Nephron progenitor cell (in vitro differentiated cells): ENCODE measurements around the gene MYO1C.

ENCODE experiments used
- DNase-seq: peaks from one replicate; pipeline ENCODE4 v3.0.0; 2021
- H3K27ac Mint-ChIP-seq: 2 replicates; pipeline ENCODE4 v1.8.0; 2021; ENCODE audit warnings: mild to moderate bottlenecking, moderate library complexity, mixed read lengths
- H3K27me3 Mint-ChIP-seq: 2 replicates; pipeline ENCODE4 v1.8.0; 2021; ENCODE audit warnings: mild to moderate bottlenecking, low read depth, mixed read lengths; ENCODE audit not compliant: poor library complexity
- H3K36me3 Mint-ChIP-seq: 2 replicates; pipeline ENCODE4 v1.8.0; 2021; ENCODE audit warnings: low read depth, mixed read lengths
- H3K4me1 Mint-ChIP-seq: 2 replicates; pipeline ENCODE4 v1.8.0; 2021; ENCODE audit warnings: mixed read lengths
- H3K4me3 Mint-ChIP-seq: 2 replicates; pipeline ENCODE4 v1.8.0; 2021; ENCODE audit warnings: mild to moderate bottlenecking, moderate library complexity, mixed read lengths
- H3K9me3 Mint-ChIP-seq: 2 replicates; pipeline ENCODE4 v1.8.0; 2021; ENCODE audit warnings: mild to moderate bottlenecking, moderate library complexity, mixed read lengths
- TF ChIP-seq, protein P1 (sequence below): fragments of 200-600 bp; sonication (generic); IDR thresholded peaks from 2 replicates; pipeline ENCODE4 v1.5.0; 2021; ENCODE audit warnings: antibody characterized with exemption

Gene MYO1C

DNA sequence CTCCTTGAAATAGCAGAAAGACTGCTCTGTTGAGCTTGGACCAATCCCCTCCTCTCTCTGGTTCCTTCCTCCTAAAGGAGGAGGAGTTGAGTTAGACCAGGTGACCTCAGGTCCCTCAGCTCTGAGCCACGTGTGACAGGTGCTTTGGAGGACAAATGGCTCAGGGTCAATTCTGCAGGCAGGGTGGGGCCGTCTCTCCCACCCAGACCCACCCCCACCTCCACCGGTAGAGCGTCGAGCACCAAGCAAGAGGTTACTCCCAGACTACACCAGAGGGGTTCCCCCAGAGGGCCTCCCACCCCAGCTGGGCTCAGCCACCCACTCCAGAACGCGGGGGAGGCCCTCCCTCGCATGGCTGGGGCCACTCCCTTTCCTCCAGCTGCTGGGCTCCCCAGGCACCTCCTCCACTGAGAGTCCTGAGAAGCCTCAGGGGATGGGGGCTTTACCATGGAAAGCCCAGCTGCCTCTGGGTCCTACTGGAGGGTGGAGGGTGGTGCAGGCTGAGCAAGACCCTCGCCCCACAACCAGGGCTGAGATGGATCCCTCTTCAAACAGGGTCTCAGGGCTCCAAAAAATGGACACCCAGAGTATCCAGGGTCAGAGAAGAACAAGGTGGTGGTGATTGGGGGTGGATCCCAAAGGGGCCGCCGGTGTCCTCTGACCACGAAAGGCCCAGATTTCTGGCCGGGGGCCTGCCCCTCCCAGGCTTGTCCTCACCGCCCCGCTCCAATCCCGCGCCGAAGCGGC, 7.6 kb downstream of the MYO1C start:
- H3K4me1 Mint-ChIP-seq = peaks cover 53% of the 10 kb centered on the region
- H3K36me3 Mint-ChIP-seq = peaks cover 15% of the 10 kb centered on the region
- no peak overlapping the region for H3K27ac Mint-ChIP-seq
- TF ChIP-seq, protein P1, sequence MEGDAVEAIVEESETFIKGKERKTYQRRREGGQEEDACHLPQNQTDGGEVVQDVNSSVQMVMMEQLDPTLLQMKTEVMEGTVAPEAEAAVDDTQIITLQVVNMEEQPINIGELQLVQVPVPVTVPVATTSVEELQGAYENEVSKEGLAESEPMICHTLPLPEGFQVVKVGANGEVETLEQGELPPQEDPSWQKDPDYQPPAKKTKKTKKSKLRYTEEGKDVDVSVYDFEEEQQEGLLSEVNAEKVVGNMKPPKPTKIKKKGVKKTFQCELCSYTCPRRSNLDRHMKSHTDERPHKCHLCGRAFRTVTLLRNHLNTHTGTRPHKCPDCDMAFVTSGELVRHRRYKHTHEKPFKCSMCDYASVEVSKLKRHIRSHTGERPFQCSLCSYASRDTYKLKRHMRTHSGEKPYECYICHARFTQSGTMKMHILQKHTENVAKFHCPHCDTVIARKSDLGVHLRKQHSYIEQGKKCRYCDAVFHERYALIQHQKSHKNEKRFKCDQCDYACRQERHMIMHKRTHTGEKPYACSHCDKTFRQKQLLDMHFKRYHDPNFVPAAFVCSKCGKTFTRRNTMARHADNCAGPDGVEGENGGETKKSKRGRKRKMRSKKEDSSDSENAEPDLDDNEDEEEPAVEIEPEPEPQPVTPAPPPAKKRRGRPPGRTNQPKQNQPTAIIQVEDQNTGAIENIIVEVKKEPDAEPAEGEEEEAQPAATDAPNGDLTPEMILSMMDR = peak; percentile 22
- peak; percentile 63 for DNase-seq
- H3K4me3 Mint-ChIP-seq = peak overlapping the region; percentile 82
- peaks cover 20% of the 10 kb centered on the region for H3K27me3 Mint-ChIP-seq
- H3K9me3 Mint-ChIP-seq = no peaks in the 10 kb centered on the region

DNA sequence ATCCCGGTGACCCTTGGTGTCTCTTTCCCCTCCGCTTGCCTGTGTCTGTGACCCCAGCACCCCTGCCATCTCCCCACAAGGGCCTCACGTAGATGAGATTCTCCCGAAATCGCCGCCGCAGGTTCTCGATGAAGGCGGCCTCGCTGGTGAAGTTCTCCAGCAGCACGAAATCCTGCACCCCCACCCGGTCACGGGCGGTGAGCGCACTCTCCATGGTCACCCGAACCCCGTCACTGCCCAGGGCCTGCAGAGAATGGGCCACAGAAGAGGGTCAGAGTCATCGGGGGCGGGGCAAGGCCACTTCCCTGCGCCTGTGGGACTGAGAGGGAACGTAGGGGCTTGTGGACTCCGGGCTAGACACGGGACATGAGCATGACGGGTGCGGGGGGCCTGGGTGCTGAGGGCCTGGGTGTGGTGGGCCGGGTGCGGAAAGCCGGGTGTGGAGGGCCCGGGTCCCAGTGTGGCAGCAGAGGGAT, 8.4 kb downstream of the MYO1C start:
- Mint-ChIP-seq H3K4me1 (peaks cover 45% of the 10 kb centered on the region), H3K36me3 (peaks cover 15% of the 10 kb centered on the region), H3K4me3 (peak overlapping the region; percentile 75), H3K27ac (no peak overlapping the region), H3K9me3 (no peaks in the 10 kb centered on the region), H3K27me3 (peaks cover 15% of the 10 kb centered on the region)
- no peak for DNase-seq
- TF ChIP-seq, protein P1 = no peak

- TF ChIP-seq, protein P1 = no peak
- H3K4me3 Mint-ChIP-seq = no peak overlapping the region
- no peaks in the 10 kb centered on the region for H3K9me3 Mint-ChIP-seq
- H3K27ac Mint-ChIP-seq = no peak overlapping the region
- peaks cover 15% of the 10 kb centered on the region for H3K27me3 Mint-ChIP-seq
- H3K36me3 Mint-ChIP-seq = peaks cover 15% of the 10 kb centered on the region
- H3K4me1 Mint-ChIP-seq = peaks cover 49% of the 10 kb centered on the region
- DNase-seq = no peak
Observed at GRCh38 chr17:1482680-1483079, 9.8 kb downstream of the MYO1C start.

DNA sequence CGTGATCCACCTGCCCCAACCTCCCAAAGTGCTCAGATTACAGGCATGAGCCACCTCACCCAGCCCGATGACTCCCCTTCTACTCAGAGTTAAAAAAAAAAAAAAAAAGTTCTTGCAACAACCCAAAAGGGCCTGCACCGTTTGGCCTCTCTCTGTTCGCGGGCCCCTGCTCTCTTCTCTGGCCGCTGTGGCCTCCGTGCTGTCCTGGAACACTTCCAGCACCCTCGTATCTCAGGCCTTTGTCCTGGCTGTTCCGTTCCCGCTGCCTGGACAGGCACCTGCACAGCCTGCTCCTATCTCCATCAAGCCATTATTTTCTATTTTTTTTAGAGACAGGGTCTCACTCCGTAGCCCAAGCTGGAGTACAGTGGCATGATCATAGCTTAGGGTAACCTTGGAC, 10.8 kb downstream of the MYO1C start:
- H3K4me3 Mint-ChIP-seq = no peak overlapping the region
- peaks cover 56% of the 10 kb centered on the region for H3K4me1 Mint-ChIP-seq
- H3K36me3 Mint-ChIP-seq = peaks cover 15% of the 10 kb centered on the region
- no peaks in the 10 kb centered on the region for H3K9me3 Mint-ChIP-seq
- peak overlapping the region; percentile 45 for H3K27ac Mint-ChIP-seq
- H3K27me3 Mint-ChIP-seq = peaks cover 10% of the 10 kb centered on the region
- TF ChIP-seq, protein P1 = no peak
- no peak for DNase-seq

- H3K4me3 Mint-ChIP-seq = no peak overlapping the region
- TF ChIP-seq, protein P1 = no peak
- no peaks in the 10 kb centered on the region for H3K9me3 Mint-ChIP-seq
- H3K27me3 Mint-ChIP-seq = peaks cover 6% of the 10 kb centered on the region
- H3K4me1 Mint-ChIP-seq = peaks cover 64% of the 10 kb centered on the region
- H3K27ac Mint-ChIP-seq = peak overlapping the region; percentile 18
- peaks cover 15% of the 10 kb centered on the region for H3K36me3 Mint-ChIP-seq
- no peak for DNase-seq
Observed at GRCh38 chr17:1480747-1481465, 11.6 kb downstream of the MYO1C start.
